AG04450 (cell line): Measurements from ENCODE around the gene MIEN1. TPM values are rescaled to one million over a fixed set of nuclear protein-coding genes. Genes with fewer than 3 reads are reported as not detected.

Source experiments
- CTCF ChIA-PET: fragments of 300-600, 350-600 bp; formaldehyde crosslinking; extraction: SDS; loops from one replicate; lab custom pipeline; 2022; ENCODE audit warnings: antibody characterized with exemption, inconsistent platforms; lab: Charles Lee
- POLR2A ChIA-PET: fragments of 350-600 bp; formaldehyde crosslinking; extraction: SDS; loops from one replicate; lab custom pipeline; 2021; ENCODE audit warnings: antibody characterized with exemption, inconsistent platforms; lab: Yijun Ruan, JAX
- DNase-seq: peaks from one replicate; pipeline ENCODE4 v3.0.0-alpha.2; 2011; ENCODE audit warnings: low read depth, low spot score
- H3K27ac ChIP-seq: one replicate; pipeline ENCODE4 v1.5.1; 2012; ENCODE audit warnings: low read depth, low read length, control low read depth
- H3K27me3 ChIP-seq: one replicate; pipeline ENCODE4 v1.6.0; 2012; ENCODE audit warnings: low read length; ENCODE audit not compliant: control insufficient read depth, insufficient read depth
- H3K4me3 ChIP-seq: 2 replicates; pipeline ENCODE4 v1.5.1; 2011; ENCODE audit warnings: mild to moderate bottlenecking, low read depth, low read length, control low read depth
- H3K9me3 ChIP-seq: 2 replicates; pipeline ENCODE4 v1.5.1; 2012; ENCODE audit warnings: low read length; ENCODE audit not compliant: control insufficient read depth, insufficient read depth
- CTCF ChIP-seq: IDR thresholded peaks from 2 replicates; pipeline ENCODE4 v1.5.1; 2011; ENCODE audit warnings: low read depth, low read length, control low read depth, inconsistent platforms
- polyA plus RNA-seq: library from polyadenylated mRNA; depleted of rRNA; stranded (reverse); fragments of >200 nt; gene quantifications from 2 replicates; pipeline ENCODE4 v1.2.3, GENCODE V29; 2011

The MIEN1 gene
- polyA plus RNA-seq, 1 experiment, result 31.9 TPM

DNA sequence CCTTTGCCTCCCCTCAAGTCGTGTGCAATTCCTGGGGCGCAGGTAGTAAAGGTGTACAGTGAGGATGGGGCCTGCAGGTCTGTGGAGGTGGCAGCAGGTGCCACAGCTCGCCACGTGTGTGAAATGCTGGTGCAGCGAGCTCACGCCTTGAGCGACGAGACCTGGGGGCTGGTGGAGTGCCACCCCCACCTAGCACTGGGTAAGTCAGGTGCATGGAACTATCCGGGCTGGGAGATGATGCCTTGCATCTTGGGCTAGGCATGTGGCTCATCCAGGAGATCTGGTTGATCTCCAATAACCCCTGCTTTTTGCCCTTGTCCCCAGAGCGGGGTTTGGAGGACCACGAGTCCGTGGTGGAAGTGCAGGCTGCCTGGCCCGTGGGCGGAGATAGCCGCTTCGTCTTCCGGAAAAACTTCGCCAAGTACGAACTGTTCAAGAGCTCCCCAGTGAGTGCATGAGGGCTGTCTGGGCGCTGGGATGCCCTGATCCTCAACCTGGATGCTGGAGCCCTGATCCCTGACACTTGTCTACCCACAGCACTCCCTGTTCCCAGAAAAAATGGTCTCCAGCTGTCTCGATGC is 12.6 kb upstream of the MIEN1 start:
- no peak for DNase-seq
- Histone ChIP-seq H3K27me3 (peaks cover 27% of the 10 kb centered on the region), H3K27ac (no peak overlapping the region), H3K4me3 (no peak overlapping the region), H3K9me3 (no peaks in the 10 kb centered on the region)
- ChIA-PET CTCF (interaction anchor here (0.6 to 1.1 kb wide), 2 partner anchors 12 to 120 kb away, joined by 3 read pairs; no protein-coding TSS in a partner anchor), POLR2A (no interaction called here)
- no peak for TF ChIP-seq CTCF

DNA sequence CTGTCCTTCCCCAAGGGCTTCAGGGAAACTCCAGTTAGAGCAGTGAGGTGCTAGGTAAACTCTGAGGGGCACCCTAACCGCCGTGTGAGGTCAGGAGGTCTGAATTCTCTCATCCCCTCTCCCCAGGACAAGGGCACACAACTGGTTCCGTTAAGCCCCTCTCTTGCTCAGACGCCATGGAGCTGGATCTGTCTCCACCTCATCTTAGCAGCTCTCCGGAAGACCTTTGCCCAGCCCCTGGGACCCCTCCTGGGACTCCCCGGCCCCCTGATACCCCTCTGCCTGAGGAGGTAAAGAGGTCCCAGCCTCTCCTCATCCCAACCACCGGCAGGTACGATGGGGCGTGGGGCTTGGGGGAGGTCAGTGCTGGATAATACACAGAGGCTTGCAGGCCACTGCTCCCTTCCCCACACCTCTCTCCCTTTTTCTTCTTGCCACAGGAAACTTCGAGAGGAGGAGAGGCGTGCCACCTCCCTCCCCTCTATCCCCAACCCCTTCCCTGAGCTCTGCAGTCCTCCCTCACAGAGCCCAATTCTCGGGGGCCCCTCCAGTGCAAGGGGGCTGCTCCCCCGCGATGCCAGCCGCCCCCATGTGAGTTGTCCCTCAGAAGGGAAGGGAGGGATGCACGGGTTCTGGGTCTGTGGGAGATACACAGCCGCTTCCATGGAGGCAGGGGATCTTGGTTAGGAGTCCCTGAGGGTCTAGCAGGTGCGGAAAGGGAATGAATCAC is 12.0 kb upstream of the MIEN1 start:
- no peak for TF ChIP-seq CTCF
- H3K4me3 ChIP-seq, result no peak overlapping the region
- ChIA-PET POLR2A (no interaction called here), CTCF (interaction anchor here (0.6 to 1.1 kb wide), 2 partner anchors 11 to 119 kb away, joined by 3 read pairs; no protein-coding TSS in a partner anchor)
- no peaks in the 10 kb centered on the region; the same call in 1 of the 2 replicates for H3K9me3 ChIP-seq
- no peak overlapping the region for H3K27ac ChIP-seq
- no peak for DNase-seq
- peaks cover 31% of the 10 kb centered on the region for H3K27me3 ChIP-seq

- H3K27me3 ChIP-seq, result peaks cover 37% of the 10 kb centered on the region
- H3K27ac ChIP-seq, result no peak overlapping the region
- POLR2A ChIA-PET, result no interaction called here
- no peaks in the 10 kb centered on the region; the same call in 1 of the 2 replicates for H3K9me3 ChIP-seq
- no peak for DNase-seq
- no peak overlapping the region for H3K4me3 ChIP-seq
- CTCF ChIA-PET, result no interaction called here
- TF ChIP-seq CTCF, result no peak
Measured at GRCh38 chr17:39740357-39741111, 10.2 kb upstream of the MIEN1 start.

DNA sequence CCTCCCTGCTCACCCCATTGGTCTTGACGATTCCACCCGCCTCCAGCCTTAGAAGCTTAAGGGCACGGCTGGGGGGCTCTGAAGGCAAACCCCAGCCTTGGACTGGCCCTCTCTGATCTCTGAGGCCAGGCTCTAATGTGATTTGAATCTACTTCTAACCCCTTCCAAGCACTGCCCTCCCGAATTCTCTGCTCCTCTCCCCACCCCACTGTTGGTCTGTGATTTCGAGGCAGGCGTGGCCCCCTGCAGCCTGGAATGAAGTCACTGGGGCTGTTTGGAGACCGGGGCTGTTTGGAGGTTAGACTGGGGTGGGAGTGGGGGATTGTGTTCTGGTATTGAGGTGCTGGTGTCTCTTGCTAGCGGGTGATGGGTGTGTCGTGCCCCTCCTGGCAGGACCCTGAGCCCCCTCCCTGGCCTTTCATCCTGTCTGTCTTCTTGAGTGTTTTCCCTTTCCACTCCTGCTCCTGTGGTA is 9.6 kb upstream of the MIEN1 start:
- Histone ChIP-seq H3K4me3 (no peak overlapping the region), H3K27ac (no peak overlapping the region), H3K27me3 (peaks cover 35% of the 10 kb centered on the region), H3K9me3 (no peaks in the 10 kb centered on the region; the same call in 1 of the 2 replicates)
- ChIA-PET POLR2A (no interaction called here), CTCF (no interaction called here)
- no peak for DNase-seq
- TF ChIP-seq CTCF, result 0 out of 2 replicates have a peak, but pooled peaks have one; percentile 4
